SJCRH30 (cell line): Measurements from ENCODE around the gene POMT2. TPM values are rescaled to one million over a fixed set of nuclear protein-coding genes. Genes with fewer than 3 reads are reported as not detected.

Experiments
- DNase-seq, 2 experiments: peaks; one replicate each; pipeline ENCODE4 v3.0.0-alpha.2; 2015 to 2020
- H3K27ac ChIP-seq: fragments of 250-450 bp; sonication (Bioruptor Pico); 2 replicates; pipeline ENCODE4 v1.5.1; 2020; ENCODE audit warnings: mild to moderate bottlenecking, moderate library complexity
- H3K27me3 ChIP-seq: fragments of 250-450 bp; sonication (Bioruptor Pico); 2 replicates; pipeline ENCODE4 v1.5.1; 2020; ENCODE audit warnings: mild to moderate bottlenecking, moderate library complexity
- H3K36me3 ChIP-seq: fragments of 250-450 bp; sonication (Bioruptor Pico); 2 replicates; pipeline ENCODE4 v1.5.1; 2020; ENCODE audit warnings: mild to moderate bottlenecking, moderate library complexity
- H3K4me1 ChIP-seq: fragments of 250-450 bp; sonication (Bioruptor Pico); 2 replicates; pipeline ENCODE4 v1.5.1; 2020; ENCODE audit warnings: mild to moderate bottlenecking, moderate library complexity
- H3K4me3 ChIP-seq: fragments of 250-450 bp; sonication (Bioruptor Pico); 2 replicates; pipeline ENCODE4 v1.5.1; 2020; ENCODE audit warnings: mild to moderate bottlenecking, moderate library complexity
- H3K9me3 ChIP-seq: fragments of 250-450 bp; sonication (Bioruptor Pico); replicated peaks from 2 replicates; pipeline ENCODE4 v1.5.1; 2020; ENCODE audit warnings: mild to moderate bottlenecking, moderate library complexity
- total RNA-seq: library from RNA; depleted of rRNA; stranded (reverse); fragments of >200 nt; shearing (Covaris generic); gene quantifications from 2 replicates; pipeline ENCODE4 v1.2.3, GENCODE V29; 2014

The POMT2 gene
- total RNA-seq, 1 experiment from 2014 or later, result 30.2 TPM

- H3K4me3 ChIP-seq, result no peak overlapping the region
- no peaks in the 10 kb centered on the region for H3K27me3 ChIP-seq
- no peaks in the 10 kb centered on the region for H3K4me1 ChIP-seq
- no peaks in the 10 kb centered on the region for H3K9me3 ChIP-seq
- H3K36me3 ChIP-seq, result no peaks in the 10 kb centered on the region
- no peak for DNase-seq
- no peak overlapping the region for H3K27ac ChIP-seq
Measured at GRCh38 chr14:77258566-77258965, 62.1 kb downstream of the POMT2 start.

GRCh38 chr14:77257700-77258099 is 63.0 kb downstream of the POMT2 start:
- Histone ChIP-seq H3K36me3 (no peaks in the 10 kb centered on the region), H3K9me3 (no peaks in the 10 kb centered on the region), H3K4me3 (no peak overlapping the region), H3K27me3 (no peaks in the 10 kb centered on the region), H3K27ac (no peak overlapping the region), H3K4me1 (no peaks in the 10 kb centered on the region)
- DNase-seq, result no peak

- no peak for DNase-seq
Measured at GRCh38 chr14:77256694-77257093, 64.0 kb downstream of the POMT2 start.

GRCh38 chr14:77253333-77254190 is 67.1 kb downstream of the POMT2 start:
- H3K4me3 ChIP-seq, result no peak overlapping the region
- H3K9me3 ChIP-seq, result no peaks in the 10 kb centered on the region
- no peak for DNase-seq
- H3K36me3 ChIP-seq, result no peaks in the 10 kb centered on the region
- H3K4me1 ChIP-seq, result no peaks in the 10 kb centered on the region
- H3K27ac ChIP-seq, result no peak overlapping the region
- H3K27me3 ChIP-seq, result no peaks in the 10 kb centered on the region

More at GRCh38 chr14:77256694-77257093, 64.0 kb downstream of the POMT2 start:
- no peaks in the 10 kb centered on the region for H3K36me3 ChIP-seq
- H3K27ac ChIP-seq, result no peak overlapping the region
- H3K4me1 ChIP-seq, result no peaks in the 10 kb centered on the region
- no peaks in the 10 kb centered on the region for H3K27me3 ChIP-seq
- no peaks in the 10 kb centered on the region for H3K9me3 ChIP-seq
- H3K4me3 ChIP-seq, result no peak overlapping the region

GRCh38 chr14:77251870-77252269 is 68.8 kb downstream of the POMT2 start:
- Histone ChIP-seq H3K36me3 (no peaks in the 10 kb centered on the region), H3K4me1 (no peaks in the 10 kb centered on the region), H3K4me3 (no peak overlapping the region), H3K27me3 (no peaks in the 10 kb centered on the region), H3K9me3 (no peaks in the 10 kb centered on the region), H3K27ac (no peak overlapping the region)
- DNase-seq, result no peak

GRCh38 chr14:77250927-77251326 is 69.8 kb downstream of the POMT2 start:
- no peaks in the 10 kb centered on the region for H3K36me3 ChIP-seq
- no peaks in the 10 kb centered on the region for H3K9me3 ChIP-seq
- no peaks in the 10 kb centered on the region for H3K27me3 ChIP-seq
- H3K27ac ChIP-seq, result no peak overlapping the region
- no peak for DNase-seq
- no peak overlapping the region for H3K4me3 ChIP-seq
- no peaks in the 10 kb centered on the region for H3K4me1 ChIP-seq

GRCh38 chr14:77249286-77249685 is 71.4 kb downstream of the POMT2 start:
- Histone ChIP-seq H3K27me3 (no peaks in the 10 kb centered on the region), H3K36me3 (no peaks in the 10 kb centered on the region), H3K9me3 (no peaks in the 10 kb centered on the region), H3K27ac (no peak overlapping the region), H3K4me1 (no peaks in the 10 kb centered on the region), H3K4me3 (no peak overlapping the region)
- DNase-seq, result no peak

GRCh38 chr14:77248666-77249065 is 72.0 kb downstream of the POMT2 start:
- Histone ChIP-seq H3K4me1 (no peaks in the 10 kb centered on the region), H3K9me3 (no peaks in the 10 kb centered on the region), H3K27me3 (no peaks in the 10 kb centered on the region), H3K27ac (no peak overlapping the region), H3K4me3 (no peak overlapping the region), H3K36me3 (no peaks in the 10 kb centered on the region)
- DNase-seq, result no peak

GRCh38 chr14:77246784-77247183 is 73.9 kb downstream of the POMT2 start:
- Histone ChIP-seq H3K27ac (no peak overlapping the region), H3K4me1 (no peaks in the 10 kb centered on the region), H3K4me3 (no peak overlapping the region), H3K36me3 (no peaks in the 10 kb centered on the region), H3K9me3 (no peaks in the 10 kb centered on the region), H3K27me3 (no peaks in the 10 kb centered on the region)
- no peak for DNase-seq

- DNase-seq, result no peak
- H3K36me3 ChIP-seq, result no peaks in the 10 kb centered on the region
- no peaks in the 10 kb centered on the region for H3K9me3 ChIP-seq
- H3K4me3 ChIP-seq, result no peak overlapping the region
- H3K27me3 ChIP-seq, result no peaks in the 10 kb centered on the region
- H3K4me1 ChIP-seq, result no peaks in the 10 kb centered on the region
- H3K27ac ChIP-seq, result no peak overlapping the region
Measured at GRCh38 chr14:77245820-77246219, 74.9 kb downstream of the POMT2 start.

- H3K9me3 ChIP-seq, result no peaks in the 10 kb centered on the region
- no peaks in the 10 kb centered on the region for H3K36me3 ChIP-seq
- no peak overlapping the region for H3K4me3 ChIP-seq
- no peaks in the 10 kb centered on the region for H3K4me1 ChIP-seq
- no peak for DNase-seq
- H3K27me3 ChIP-seq, result no peaks in the 10 kb centered on the region
- no peak overlapping the region for H3K27ac ChIP-seq
Measured at GRCh38 chr14:77243853-77244252, 76.8 kb downstream of the POMT2 start.

GRCh38 chr14:77242752-77243151 is 77.9 kb downstream of the POMT2 start:
- H3K27me3 ChIP-seq, result no peaks in the 10 kb centered on the region
- H3K27ac ChIP-seq, result no peak overlapping the region
- no peak for DNase-seq
- no peaks in the 10 kb centered on the region for H3K9me3 ChIP-seq
- no peak overlapping the region for H3K4me3 ChIP-seq
- no peaks in the 10 kb centered on the region for H3K36me3 ChIP-seq
- no peaks in the 10 kb centered on the region for H3K4me1 ChIP-seq

GRCh38 chr14:77241955-77242354 is 78.7 kb downstream of the POMT2 start:
- H3K4me3 ChIP-seq, result no peak overlapping the region
- no peaks in the 10 kb centered on the region for H3K4me1 ChIP-seq
- no peak overlapping the region for H3K27ac ChIP-seq
- no peak for DNase-seq
- H3K36me3 ChIP-seq, result no peaks in the 10 kb centered on the region
- no peaks in the 10 kb centered on the region for H3K9me3 ChIP-seq
- H3K27me3 ChIP-seq, result no peaks in the 10 kb centered on the region

- no peaks in the 10 kb centered on the region for H3K27me3 ChIP-seq
- H3K27ac ChIP-seq, result no peak overlapping the region
- H3K36me3 ChIP-seq, result no peaks in the 10 kb centered on the region
- H3K4me3 ChIP-seq, result no peak overlapping the region
- H3K4me1 ChIP-seq, result no peaks in the 10 kb centered on the region
- H3K9me3 ChIP-seq, result no peaks in the 10 kb centered on the region
- no peak for DNase-seq
Measured at GRCh38 chr14:77240336-77240915, 80.3 kb downstream of the POMT2 start.

- H3K9me3 ChIP-seq, result no peaks in the 10 kb centered on the region
- H3K36me3 ChIP-seq, result no peaks in the 10 kb centered on the region
- DNase-seq, result no peak
- H3K4me3 ChIP-seq, result no peak overlapping the region
- no peak overlapping the region for H3K27ac ChIP-seq
- no peaks in the 10 kb centered on the region for H3K27me3 ChIP-seq
- no peaks in the 10 kb centered on the region for H3K4me1 ChIP-seq
Measured at GRCh38 chr14:77239412-77239811, 81.3 kb downstream of the POMT2 start.

GRCh38 chr14:77238996-77239395 is 81.7 kb downstream of the POMT2 start:
- H3K36me3 ChIP-seq, result no peaks in the 10 kb centered on the region
- no peak overlapping the region for H3K27ac ChIP-seq
- H3K4me3 ChIP-seq, result no peak overlapping the region
- no peaks in the 10 kb centered on the region for H3K9me3 ChIP-seq
- DNase-seq, result peak; percentile 23 to 52
- no peaks in the 10 kb centered on the region for H3K4me1 ChIP-seq
- H3K27me3 ChIP-seq, result no peaks in the 10 kb centered on the region
